Measurements from ENCODE around the gene LRRIQ1. TPM values are rescaled to one million over a fixed set of nuclear protein-coding genes. Genes with fewer than 3 reads are reported as not detected.
"Not testable (repeated sequence)": the region's sequence is repeated elsewhere in the genome, so short reads cannot be mapped to it uniquely, and the experiment has no call there.

Gene LRRIQ1
- total RNA-seq, 1 experiment from 2014 or later, result 0.34 TPM

DNA sequence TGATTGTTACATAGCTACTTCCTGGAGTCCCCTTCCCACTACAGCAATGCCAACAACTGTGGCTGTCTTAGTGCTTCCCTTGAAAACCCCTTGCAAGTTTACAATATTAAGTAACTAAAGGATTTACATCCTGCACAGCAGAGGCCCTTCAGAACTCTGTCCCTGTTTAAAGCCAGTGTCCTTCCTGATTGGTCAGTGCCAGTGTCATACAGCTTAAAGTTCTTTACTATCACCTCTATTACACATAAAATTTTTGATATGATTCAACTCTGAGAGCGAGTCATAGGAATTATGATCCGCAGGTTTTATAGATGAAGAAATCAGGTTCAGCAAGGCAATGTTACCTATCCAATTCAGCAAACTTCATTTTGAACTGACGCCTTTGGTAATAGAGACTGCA is 152.5 kb downstream of the LRRIQ1 start:
- no peak overlapping the region for H3K4me3 ChIP-seq
- H3K9me3 ChIP-seq (replicated peaks), result no peaks in the 10 kb centered on the region
- H3K27ac ChIP-seq, result no peak overlapping the region
- H3K27me3 ChIP-seq, result no peaks in the 10 kb centered on the region
- no peaks in the 10 kb centered on the region for H3K36me3 ChIP-seq
- H3K4me1 ChIP-seq, result no peaks in the 10 kb centered on the region
- DNase-seq, result no peak

GRCh38 chr12:85190728-85191127 is 154.6 kb downstream of the LRRIQ1 start:
- no peak for DNase-seq
- Histone ChIP-seq H3K4me1 (no peaks in the 10 kb centered on the region), H3K27me3 (no peaks in the 10 kb centered on the region), H3K9me3 (replicated peaks) (no peaks in the 10 kb centered on the region), H3K27ac (no peak overlapping the region), H3K36me3 (no peaks in the 10 kb centered on the region), H3K4me3 (no peak overlapping the region)

GRCh38 chr12:85203809-85204208 is 167.7 kb downstream of the LRRIQ1 start:
- H3K27me3 ChIP-seq; H3K4me1 ChIP-seq; H3K27ac ChIP-seq; H3K9me3 ChIP-seq (replicated peaks); H3K36me3 ChIP-seq; DNase-seq; H3K4me3 ChIP-seq: not testable (repeated sequence)

DNA sequence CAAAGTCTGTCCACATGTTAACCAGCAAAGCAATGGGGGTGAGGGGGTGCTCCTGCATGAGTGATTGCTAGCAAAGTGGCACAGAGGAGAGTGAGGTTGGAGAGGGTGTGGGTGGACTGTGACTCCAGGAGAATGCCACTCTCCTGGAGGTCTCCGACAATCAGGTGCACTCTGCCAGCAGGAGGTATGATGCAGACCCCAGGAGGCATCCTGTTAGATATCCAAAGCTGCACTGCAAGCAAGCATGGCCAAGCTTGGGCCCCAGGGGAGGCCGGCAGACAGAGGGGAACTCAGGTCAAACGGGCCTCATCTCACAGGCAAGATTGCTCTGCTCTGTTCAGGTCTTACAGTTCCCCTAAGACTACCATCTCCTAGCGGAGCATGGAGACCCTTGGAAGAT is 170.4 kb downstream of the LRRIQ1 start:
- Histone ChIP-seq H3K4me3 (no peak overlapping the region), H3K36me3 (no peaks in the 10 kb centered on the region), H3K4me1 (no peaks in the 10 kb centered on the region), H3K27ac (no peak overlapping the region), H3K9me3 (replicated peaks) (no peaks in the 10 kb centered on the region), H3K27me3 (no peaks in the 10 kb centered on the region)
- no peak for DNase-seq

- H3K9me3 ChIP-seq (replicated peaks); H3K4me1 ChIP-seq; H3K36me3 ChIP-seq; DNase-seq; H3K27ac ChIP-seq; H3K27me3 ChIP-seq; H3K4me3 ChIP-seq: not testable (repeated sequence)
These were observed 188.2 kb downstream of the LRRIQ1 start for GRCh38 chr12:85224339-85224738.

DNA sequence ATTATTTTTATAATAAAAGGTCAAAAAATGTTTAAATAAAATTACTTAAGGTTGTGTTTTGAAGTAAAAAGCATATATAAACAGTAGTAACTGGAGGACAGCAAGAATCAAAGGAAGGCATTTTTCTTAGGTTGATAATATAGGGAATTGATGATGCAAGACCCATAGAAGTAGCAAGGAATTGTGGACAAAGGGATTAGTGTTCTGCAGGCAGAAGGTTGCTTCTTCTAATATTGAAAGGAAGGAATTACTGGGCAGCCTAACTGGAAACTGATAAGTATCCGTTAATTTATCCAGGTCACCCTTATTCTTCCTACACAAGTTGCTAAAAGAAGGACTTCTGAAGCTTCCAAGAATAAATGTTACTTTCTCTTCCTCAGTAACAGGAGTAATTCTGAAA is 189.3 kb downstream of the LRRIQ1 start:
- Histone ChIP-seq H3K9me3 (replicated peaks) (0 out of 2 replicates have a peak, but pooled peaks cover 2% of the 10 kb centered on the region), H3K36me3 (no peaks in the 10 kb centered on the region), H3K4me3 (no peak overlapping the region), H3K27ac (no peak overlapping the region), H3K4me1 (no peaks in the 10 kb centered on the region), H3K27me3 (no peaks in the 10 kb centered on the region)
- DNase-seq, result no peak

- Histone ChIP-seq H3K27me3 (no peaks in the 10 kb centered on the region), H3K27ac (no peak overlapping the region), H3K4me3 (no peak overlapping the region), H3K36me3 (no peaks in the 10 kb centered on the region), H3K9me3 (replicated peaks) (peaks cover 5% of the 10 kb centered on the region; the same call in 1 of the 2 replicates), H3K4me1 (no peaks in the 10 kb centered on the region; the same call in 1 of the 2 replicates)
- DNase-seq, result no peak
These were observed 201.2 kb downstream of the LRRIQ1 start for GRCh38 chr12:85237327-85237726.

- H3K27me3 ChIP-seq, result no peaks in the 10 kb centered on the region
- no peaks in the 10 kb centered on the region for H3K9me3 ChIP-seq (replicated peaks)
- peak overlapping the region; percentile 5; the same call in 1 of the 2 replicates for H3K4me3 ChIP-seq
- H3K4me1 ChIP-seq, result peaks cover 13% of the 10 kb centered on the region
- peak overlapping the region; percentile 56 for H3K27ac ChIP-seq
- DNase-seq, result peak; percentile 24 to 82
- H3K36me3 ChIP-seq, result no peaks in the 10 kb centered on the region
These were observed 208.4 kb downstream of the LRRIQ1 start for GRCh38 chr12:85244561-85244960.

DNA sequence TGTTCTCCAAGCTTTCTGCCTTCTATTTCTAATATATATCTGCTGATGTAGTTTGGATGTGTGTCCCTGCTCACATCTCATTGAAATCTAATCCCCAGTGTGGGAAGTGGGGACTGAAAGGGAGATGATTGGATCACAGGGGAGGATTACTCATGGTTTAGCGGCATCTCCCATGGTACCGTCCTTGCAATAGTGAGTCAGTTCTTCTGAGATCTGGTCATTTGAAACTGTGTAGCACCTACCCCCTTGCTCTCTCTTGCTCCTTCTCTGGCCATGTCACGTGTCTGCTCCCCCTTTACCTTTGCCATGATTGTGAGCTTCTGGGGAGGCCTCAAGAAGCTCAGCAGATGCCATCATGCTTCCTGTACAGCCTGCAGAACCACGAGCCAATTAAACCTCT is 217.7 kb downstream of the LRRIQ1 start:
- no peaks in the 10 kb centered on the region for H3K36me3 ChIP-seq
- H3K4me3 ChIP-seq, result no peak overlapping the region
- DNase-seq, result no peak
- H3K27me3 ChIP-seq, result no peaks in the 10 kb centered on the region
- no peaks in the 10 kb centered on the region for H3K4me1 ChIP-seq
- H3K9me3 ChIP-seq (replicated peaks), result no peaks in the 10 kb centered on the region; the same call in 1 of the 2 replicates
- no peak overlapping the region for H3K27ac ChIP-seq

GRCh38 chr12:85257671-85258070 is 221.5 kb downstream of the LRRIQ1 start:
- H3K27me3 ChIP-seq, result no peaks in the 10 kb centered on the region
- no peak for DNase-seq
- no peaks in the 10 kb centered on the region; the same call in 1 of the 2 replicates for H3K9me3 ChIP-seq (replicated peaks)
- H3K36me3 ChIP-seq, result no peaks in the 10 kb centered on the region
- H3K4me1 ChIP-seq, result no peaks in the 10 kb centered on the region
- no peak overlapping the region for H3K4me3 ChIP-seq
- no peak overlapping the region for H3K27ac ChIP-seq

DNA sequence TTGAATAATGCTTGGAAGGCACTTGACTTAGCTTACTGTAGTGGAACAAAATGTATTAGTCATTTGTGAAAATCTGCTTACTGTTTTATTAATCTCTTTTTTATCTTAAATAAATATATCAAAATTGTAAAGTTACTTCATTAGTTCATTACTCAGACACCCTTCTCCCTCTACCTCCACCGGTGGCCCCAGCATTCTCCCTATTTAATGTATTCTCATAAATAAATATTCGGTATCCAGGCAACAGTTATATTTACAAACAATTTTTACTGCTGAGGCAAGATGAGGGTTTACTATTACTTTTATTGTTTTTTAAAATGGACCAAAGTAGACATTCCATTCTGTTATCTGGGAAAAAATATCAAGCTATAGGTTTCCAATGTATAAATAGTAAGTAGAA is 224.3 kb downstream of the LRRIQ1 start:
- no peaks in the 10 kb centered on the region; the same call in 1 of the 2 replicates for H3K9me3 ChIP-seq (replicated peaks)
- H3K27ac ChIP-seq, result no peak overlapping the region
- no peak for DNase-seq
- no peak overlapping the region for H3K4me3 ChIP-seq
- H3K36me3 ChIP-seq, result no peaks in the 10 kb centered on the region
- no peaks in the 10 kb centered on the region for H3K4me1 ChIP-seq
- no peaks in the 10 kb centered on the region for H3K27me3 ChIP-seq

- no peaks in the 10 kb centered on the region for H3K27me3 ChIP-seq
- H3K4me1 ChIP-seq, result no peaks in the 10 kb centered on the region
- H3K4me3 ChIP-seq, result no peak overlapping the region
- no peaks in the 10 kb centered on the region for H3K9me3 ChIP-seq (replicated peaks)
- H3K36me3 ChIP-seq, result no peaks in the 10 kb centered on the region
- DNase-seq, result no peak
- no peak overlapping the region for H3K27ac ChIP-seq
These were observed 224.7 kb downstream of the LRRIQ1 start for GRCh38 chr12:85260896-85261295.

DNA sequence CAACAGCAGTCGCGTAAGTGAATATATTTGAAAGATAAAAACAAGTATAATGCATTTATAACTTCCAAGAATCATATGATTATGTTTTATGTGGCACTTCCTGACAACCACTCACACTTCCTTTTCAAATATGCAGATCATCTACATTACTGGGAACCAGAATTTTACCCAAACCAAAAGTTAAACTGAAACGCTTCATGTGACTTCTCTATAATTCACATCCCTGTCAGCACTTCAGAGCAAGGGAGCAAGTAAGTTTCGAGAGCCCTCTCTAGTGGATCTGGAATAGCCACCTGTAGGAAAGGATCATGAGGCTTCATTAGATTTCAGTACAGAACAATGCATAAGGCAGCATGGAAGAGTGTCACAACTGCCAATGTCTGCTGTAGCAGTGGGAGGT is 230.2 kb downstream of the LRRIQ1 start:
- Histone ChIP-seq H3K36me3 (no peaks in the 10 kb centered on the region), H3K9me3 (replicated peaks) (no peaks in the 10 kb centered on the region), H3K4me1 (no peaks in the 10 kb centered on the region), H3K27me3 (no peaks in the 10 kb centered on the region), H3K4me3 (no peak overlapping the region), H3K27ac (no peak overlapping the region)
- no peak for DNase-seq

GRCh38 chr12:85273381-85274314 is 237.5 kb downstream of the LRRIQ1 start:
- H3K4me3 ChIP-seq, result no peak overlapping the region

DNA sequence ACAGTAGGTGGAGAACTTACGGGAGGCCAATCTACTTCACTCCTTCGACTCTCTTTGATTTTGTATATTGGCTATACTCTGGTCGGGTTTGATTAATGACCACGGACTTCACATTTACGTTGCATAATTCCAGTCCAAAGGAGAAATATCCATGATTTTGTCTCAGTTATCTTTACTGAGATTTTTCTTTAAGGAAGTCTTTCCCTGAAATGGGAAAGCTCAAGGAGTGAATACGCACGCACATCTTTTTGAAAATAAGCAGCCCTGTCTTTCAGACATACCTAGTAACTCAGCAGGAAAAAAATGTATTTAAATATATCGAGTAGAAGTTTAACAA is 238.1 kb downstream of the LRRIQ1 start:
- no peak overlapping the region for H3K4me3 ChIP-seq
- no peaks in the 10 kb centered on the region for H3K9me3 ChIP-seq (replicated peaks)
- H3K36me3 ChIP-seq, result no peaks in the 10 kb centered on the region
- H3K4me1 ChIP-seq, result no peaks in the 10 kb centered on the region
- no peak for DNase-seq
- H3K27ac ChIP-seq, result no peak overlapping the region
- H3K27me3 ChIP-seq, result no peaks in the 10 kb centered on the region

More at GRCh38 chr12:85273381-85274314, 237.5 kb downstream of the LRRIQ1 start:
- DNase-seq, result no peak
- H3K27ac ChIP-seq, result no peak overlapping the region
- no peaks in the 10 kb centered on the region for H3K4me1 ChIP-seq
- no peaks in the 10 kb centered on the region for H3K27me3 ChIP-seq
- H3K36me3 ChIP-seq, result no peaks in the 10 kb centered on the region
- no peaks in the 10 kb centered on the region for H3K9me3 ChIP-seq (replicated peaks)

DNA sequence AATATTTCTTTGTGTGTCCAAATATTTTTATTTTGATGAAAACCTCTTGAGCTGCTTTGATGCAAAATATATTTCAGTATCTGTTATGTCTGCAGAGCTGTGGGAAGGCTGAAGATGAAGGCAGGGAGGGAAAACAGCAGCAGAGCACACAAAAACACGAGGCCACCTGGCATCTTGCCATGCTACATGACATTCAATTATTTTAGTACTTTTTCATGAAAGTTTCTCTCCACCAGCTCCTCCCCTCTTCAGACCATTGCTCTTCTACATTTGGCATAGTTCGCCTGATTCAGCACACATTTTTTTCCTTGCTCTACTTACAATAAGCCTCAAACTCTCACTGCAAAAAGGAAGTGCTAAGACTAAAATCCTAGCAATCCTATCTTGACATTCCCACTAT is 239.2 kb downstream of the LRRIQ1 start:
- DNase-seq, result peak in 1 of 2 experiments; percentile 20
- no peaks in the 10 kb centered on the region for H3K9me3 ChIP-seq (replicated peaks)
- no peak overlapping the region for H3K27ac ChIP-seq
- no peaks in the 10 kb centered on the region for H3K36me3 ChIP-seq
- H3K27me3 ChIP-seq, result no peaks in the 10 kb centered on the region
- H3K4me3 ChIP-seq, result no peak overlapping the region
- no peaks in the 10 kb centered on the region for H3K4me1 ChIP-seq

Measured in SJCRH30 (cell line).